ENCODE measurements around the gene TOB1. TPM values are rescaled to one million over a fixed set of nuclear protein-coding genes. Genes with fewer than 3 reads are reported as not detected.
A peak's percentile ranks its signal among the peaks of the same experiment; 100 is the strongest.
"Not testable (repeated sequence)": the region's sequence is repeated elsewhere in the genome, so short reads cannot be mapped to it uniquely, and the experiment has no call there.

The TOB1 gene
- total and polyA plus RNA-seq, 12 donors = 22.4 to 332 (median 62.7) TPM

GRCh38 chr17:50899559-50900319 is 33.6 kb upstream of the TOB1 start:
- Histone ChIP-seq H3K36me3 (replicated peaks in 1 of 2) (no peaks in the 10 kb centered on the region), H3K9me3 (replicated peaks in 1 of 3) (no peaks in the 10 kb centered on the region), H3K4me1 (replicated peaks in 1 of 2) (no peaks in the 10 kb centered on the region), H3K27ac (no peak overlapping the region), H3K27me3 (no peaks in the 10 kb centered on the region), H3K4me3 (no peak overlapping the region)
- no peak for TF ChIP-seq POLR2A (IDR thresholded peaks at IDR 0.05)
- DNase-seq = no peak
- 76 to 86% (median 83%) methylated on average over 17 of the region's 17 CpGs for WGBS, 4 donors
- intact Hi-C loops (cut with DNase I) = no loop called here

DNA sequence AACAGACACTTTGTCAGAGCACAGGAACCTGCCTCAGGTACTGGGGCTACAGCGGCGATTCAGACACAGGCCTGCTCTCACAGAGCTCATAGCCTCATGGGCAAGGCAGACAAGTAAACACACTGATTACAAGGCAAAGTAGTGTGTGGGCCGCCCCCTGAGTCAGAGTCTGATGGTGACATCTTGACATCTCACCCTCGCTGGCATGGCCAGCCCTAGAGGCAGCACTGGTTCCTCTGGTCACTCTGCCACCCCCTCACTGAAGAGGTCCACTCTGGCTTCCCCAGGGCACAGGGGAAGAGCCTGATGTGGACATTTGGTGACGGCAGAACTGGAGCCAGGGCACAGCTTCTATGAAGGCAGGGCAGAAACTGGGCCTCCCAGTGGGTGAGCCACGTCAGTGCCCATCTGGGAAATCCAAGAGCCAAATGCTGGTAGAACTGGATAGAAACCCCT is 32.9 kb upstream of the TOB1 start:
- no peak for DNase-seq
- intact Hi-C loops (cut with DNase I) = no loop called here
- no peak overlapping the region for H3K4me3 ChIP-seq
- no peaks in the 10 kb centered on the region for H3K4me1 ChIP-seq (replicated peaks in 1 of 2)
- no peaks in the 10 kb centered on the region for H3K36me3 ChIP-seq (replicated peaks in 1 of 2)
- no peak overlapping the region for H3K27ac ChIP-seq
- TF ChIP-seq POLR2A (IDR thresholded peaks at IDR 0.05) (no peak), CTCF (IDR thresholded peaks at IDR 0.05) (no peak)
- H3K27me3 ChIP-seq = no peaks in the 10 kb centered on the region
- WGBS, 4 donors = 94 to 99% (median 95%) methylated on average over 6 of the region's 6 CpGs
- H3K9me3 ChIP-seq (replicated peaks in 1 of 3) = no peaks in the 10 kb centered on the region

GRCh38 chr17:50898369-50899004 is 32.3 kb upstream of the TOB1 start:
- no peaks in the 10 kb centered on the region for H3K4me1 ChIP-seq (replicated peaks in 1 of 2)
- intact Hi-C loops (cut with DNase I) = no loop called here
- TF ChIP-seq CTCF (IDR thresholded peaks at IDR 0.05) (no peak), POLR2A (IDR thresholded peaks at IDR 0.05) (no peak)
- no peak for DNase-seq
- no peak overlapping the region for H3K27ac ChIP-seq
- H3K9me3 ChIP-seq (replicated peaks in 1 of 3) = no peaks in the 10 kb centered on the region
- 92 to 99% (median 96%) methylated on average over 4 of the region's 4 CpGs for WGBS, 4 donors
- H3K27me3 ChIP-seq = no peaks in the 10 kb centered on the region
- no peaks in the 10 kb centered on the region for H3K36me3 ChIP-seq (replicated peaks in 1 of 2)
- H3K4me3 ChIP-seq = no peak overlapping the region

GRCh38 chr17:50894513-50894912 is 28.4 kb upstream of the TOB1 start:
- DNase-seq; intact Hi-C loops (cut with DNase I); H3K27ac ChIP-seq; H3K4me3 ChIP-seq; H3K4me1 ChIP-seq (replicated peaks in 1 of 2); H3K9me3 ChIP-seq (replicated peaks in 1 of 3); H3K27me3 ChIP-seq; H3K36me3 ChIP-seq (replicated peaks in 1 of 2): not testable (repeated sequence)
- 79 to 88% (median 83%) methylated on average over 4 of the region's 4 CpGs for WGBS, 4 donors

- Histone ChIP-seq H3K27ac (peak overlapping the region in 1 of 5 donors; percentile 44), H3K4me3 (no peak overlapping the region)
These were observed 27.2 kb upstream of the TOB1 start for GRCh38 chr17:50893183-50893993.

More at GRCh38 chr17:50893183-50893993, 27.2 kb upstream of the TOB1 start:
- 69 to 88% (median 82%) methylated on average over 22 to 28 of the region's 28 CpGs for WGBS, 4 donors
- TF ChIP-seq POLR2A (IDR thresholded peaks at IDR 0.05) (no peak), CTCF (IDR thresholded peaks at IDR 0.05) (no peak)
- intact Hi-C loops (cut with DNase I) = no loop called here
- Histone ChIP-seq H3K9me3 (replicated peaks in 1 of 3) (no peaks in the 10 kb centered on the region), H3K27me3 (no peaks in the 10 kb centered on the region), H3K36me3 (replicated peaks in 1 of 2) (no peaks in the 10 kb centered on the region), H3K4me1 (replicated peaks in 1 of 2) (no peaks in the 10 kb centered on the region)
- no peak for DNase-seq
